Epithelial cell of proximal tubule (primary cell): ENCODE data around the gene WFIKKN2. TPM values are rescaled to one million over a fixed set of nuclear protein-coding genes. Genes with fewer than 3 reads are reported as not detected.

Source experiments
- DNase-seq: peaks from one replicate; pipeline ENCODE4 v3.0.0-alpha.2; 2011; ENCODE audit warnings: low read depth
- H3K4me3 ChIP-seq: 2 replicates; pipeline ENCODE4 v1.5.1; 2011; ENCODE audit warnings: low read depth, mild to moderate bottlenecking, low read length
- total RNA-seq: library from RNA; depleted of rRNA; stranded (reverse); fragments of >200 nt; gene quantifications from 2 replicates; pipeline ENCODE4 v1.2.3, GENCODE V29; 2015
- TF ChIP-seq, protein P1 (sequence below): conservative IDR thresholded peaks from 2 replicates; pipeline ENCODE4 v1.5.1; 2012; ENCODE audit warnings: low read depth, mild to moderate bottlenecking, low read length

Gene WFIKKN2
- total RNA-seq, 1 donor from 2014 or later: not detected

DNA sequence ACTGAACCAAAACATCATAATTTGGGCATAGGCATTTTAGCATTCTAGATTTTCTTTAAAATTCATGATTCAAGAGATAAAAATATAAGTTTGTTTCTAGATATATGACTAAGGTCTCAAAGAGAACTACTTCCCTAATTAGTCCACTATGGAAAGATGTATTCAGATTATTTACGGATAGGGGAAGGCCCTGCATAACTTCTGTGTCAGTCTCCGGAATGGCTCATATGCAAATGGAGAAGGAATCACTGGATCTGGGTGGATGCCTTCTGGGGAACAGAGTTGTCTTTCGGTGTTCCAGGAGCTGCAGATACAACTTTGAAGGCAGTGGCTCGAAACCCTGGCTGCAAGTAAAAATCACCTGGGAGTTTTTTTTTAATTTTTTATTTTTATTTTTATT is 17.1 kb upstream of the WFIKKN2 start:
- DNase-seq: no peak
- no peak overlapping the region for H3K4me3 ChIP-seq

DNA sequence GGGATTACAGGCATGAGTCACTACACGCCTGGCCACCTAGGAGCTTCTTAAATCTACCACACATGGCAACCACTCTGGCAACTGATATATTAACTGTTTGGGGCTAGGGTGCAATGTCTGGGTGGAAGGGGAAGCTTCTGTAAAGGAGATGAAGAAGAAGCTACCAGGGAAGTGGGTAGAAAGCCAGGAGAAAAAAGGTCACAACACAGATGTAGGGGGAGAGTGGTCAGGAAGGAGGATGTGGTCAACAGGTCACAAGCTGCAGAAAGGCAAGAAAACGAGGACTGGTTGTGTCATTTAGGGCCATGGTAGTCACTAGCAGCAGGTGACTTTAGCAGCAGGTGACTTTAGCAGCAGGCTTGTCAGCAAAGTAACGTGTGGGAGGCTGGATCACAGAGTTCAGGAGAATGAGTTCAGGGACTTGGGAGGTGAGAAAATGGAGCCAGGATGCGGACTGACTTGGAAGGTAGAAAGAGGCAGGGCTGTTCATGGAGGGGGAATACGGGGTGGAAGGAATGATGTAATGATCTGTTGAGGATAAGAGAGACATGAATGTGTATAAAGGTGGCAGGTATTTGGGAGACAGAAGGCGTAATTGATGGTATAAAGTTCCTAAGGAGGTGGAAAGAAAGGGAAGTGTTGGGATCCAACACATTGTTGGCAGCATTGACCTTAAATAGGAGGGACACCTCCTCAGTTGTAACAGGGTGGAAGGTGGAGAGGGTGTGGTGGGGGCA is 16.3 kb upstream of the WFIKKN2 start:
- DNase-seq: no peak
- TF ChIP-seq, protein P1, sequence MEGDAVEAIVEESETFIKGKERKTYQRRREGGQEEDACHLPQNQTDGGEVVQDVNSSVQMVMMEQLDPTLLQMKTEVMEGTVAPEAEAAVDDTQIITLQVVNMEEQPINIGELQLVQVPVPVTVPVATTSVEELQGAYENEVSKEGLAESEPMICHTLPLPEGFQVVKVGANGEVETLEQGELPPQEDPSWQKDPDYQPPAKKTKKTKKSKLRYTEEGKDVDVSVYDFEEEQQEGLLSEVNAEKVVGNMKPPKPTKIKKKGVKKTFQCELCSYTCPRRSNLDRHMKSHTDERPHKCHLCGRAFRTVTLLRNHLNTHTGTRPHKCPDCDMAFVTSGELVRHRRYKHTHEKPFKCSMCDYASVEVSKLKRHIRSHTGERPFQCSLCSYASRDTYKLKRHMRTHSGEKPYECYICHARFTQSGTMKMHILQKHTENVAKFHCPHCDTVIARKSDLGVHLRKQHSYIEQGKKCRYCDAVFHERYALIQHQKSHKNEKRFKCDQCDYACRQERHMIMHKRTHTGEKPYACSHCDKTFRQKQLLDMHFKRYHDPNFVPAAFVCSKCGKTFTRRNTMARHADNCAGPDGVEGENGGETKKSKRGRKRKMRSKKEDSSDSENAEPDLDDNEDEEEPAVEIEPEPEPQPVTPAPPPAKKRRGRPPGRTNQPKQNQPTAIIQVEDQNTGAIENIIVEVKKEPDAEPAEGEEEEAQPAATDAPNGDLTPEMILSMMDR: no peak
- H3K4me3 ChIP-seq: no peak overlapping the region

More for the DNA sequence above, 17.1 kb upstream of the WFIKKN2 start:
- TF ChIP-seq, protein P1: no peak

DNA sequence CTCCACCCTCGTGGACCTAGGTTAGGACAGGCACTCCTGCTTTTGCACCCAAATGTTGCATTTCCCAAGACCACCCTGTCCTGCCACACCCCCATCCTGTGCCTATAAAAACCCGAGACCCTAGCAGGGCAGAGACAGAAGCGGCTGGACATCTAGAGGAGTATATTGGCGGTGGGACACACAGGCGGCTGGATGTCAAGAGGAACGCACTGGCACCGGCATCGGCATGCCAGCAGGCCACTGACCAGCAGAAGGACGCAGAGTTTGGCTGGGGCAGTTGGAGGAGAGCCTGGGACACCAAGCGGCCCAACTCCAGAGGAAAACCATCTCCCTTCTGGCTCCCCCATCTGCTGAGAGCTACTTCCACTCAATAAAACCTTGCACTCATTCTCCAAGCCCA is 14.7 kb upstream of the WFIKKN2 start:
- TF ChIP-seq, protein P1: no peak
- no peak for DNase-seq
- no peak overlapping the region for H3K4me3 ChIP-seq

DNA sequence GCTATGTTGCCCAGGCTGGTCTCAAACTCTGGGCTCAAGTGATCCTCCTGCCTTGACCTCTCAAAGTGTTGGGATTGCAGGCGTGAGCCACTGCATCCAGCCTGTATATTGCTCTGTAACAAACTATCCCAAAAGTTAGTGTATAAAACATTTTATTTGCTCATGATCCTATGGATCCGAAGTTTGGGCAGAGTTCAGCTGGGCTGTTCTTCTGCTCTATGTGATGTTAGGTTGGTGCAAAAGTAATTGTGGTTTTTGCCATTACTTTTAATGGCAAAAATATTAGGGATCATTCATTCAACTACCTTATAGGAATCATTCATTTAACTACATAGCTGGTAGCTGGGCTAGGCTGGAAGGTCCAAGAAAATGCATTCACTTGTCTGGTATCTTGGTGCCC is 12.8 kb upstream of the WFIKKN2 start:
- H3K4me3 ChIP-seq: no peak overlapping the region
- TF ChIP-seq, protein P1: no peak
- DNase-seq: no peak

DNA sequence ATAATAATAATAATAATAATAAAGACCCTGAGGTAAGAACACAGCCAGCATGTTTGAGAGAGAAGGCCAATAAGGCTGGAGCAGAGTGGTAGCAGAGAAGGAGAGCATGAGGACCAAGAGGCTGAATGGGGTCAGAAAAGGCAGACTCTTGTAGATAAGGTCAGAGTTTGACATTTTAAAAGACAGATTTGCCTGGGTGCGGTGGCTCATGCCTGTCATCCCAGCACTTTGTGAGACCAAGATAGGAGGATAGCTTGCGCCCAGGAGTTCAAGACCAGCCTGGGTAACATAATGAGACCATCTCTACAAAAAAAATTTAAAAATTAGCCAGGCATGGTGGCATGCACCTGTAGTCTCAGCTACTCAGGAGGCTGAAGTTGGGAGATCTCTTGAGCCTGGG is 11.0 kb upstream of the WFIKKN2 start:
- TF ChIP-seq, protein P1: no peak
- DNase-seq: no peak
- no peak overlapping the region for H3K4me3 ChIP-seq

DNA sequence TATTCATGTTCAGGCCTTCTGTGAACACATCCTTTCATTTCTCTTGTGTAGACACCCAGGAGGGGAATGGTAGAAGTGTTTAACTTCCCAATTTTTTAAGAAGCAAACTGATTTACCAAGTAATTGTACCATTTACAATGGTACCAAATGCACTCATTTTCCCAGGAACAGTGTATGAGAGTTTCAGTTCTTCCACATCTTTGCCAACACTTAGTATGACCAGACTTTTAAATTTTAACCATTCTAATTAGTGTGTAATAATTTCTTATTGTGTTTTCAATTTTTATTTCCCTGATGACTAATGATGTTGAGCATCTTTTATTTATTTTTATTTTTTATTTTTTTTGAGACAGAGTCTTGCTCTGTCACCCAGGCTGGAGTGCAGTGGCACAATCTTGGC is 10.2 kb upstream of the WFIKKN2 start:
- DNase-seq: no peak
- TF ChIP-seq, protein P1: no peak
- no peak overlapping the region for H3K4me3 ChIP-seq
